GM08714 (cell line): Measurements from ENCODE around the gene ESPNL.

ENCODE experiments used
- H3K4me3 ChIP-seq: fragments of 200-500 bp; sonication (Bioruptor generic); 2 replicates; pipeline ENCODE4 v1.5.1; 2014; ENCODE audit warnings: mild to moderate bottlenecking, low read length, inconsistent platforms
- ZNF274 ChIP-seq: IDR thresholded peaks from 2 replicates; pipeline ENCODE4 v1.6.1; 2012; ENCODE audit warnings: mild to moderate bottlenecking, low read depth, low read length

The ESPNL gene

DNA sequence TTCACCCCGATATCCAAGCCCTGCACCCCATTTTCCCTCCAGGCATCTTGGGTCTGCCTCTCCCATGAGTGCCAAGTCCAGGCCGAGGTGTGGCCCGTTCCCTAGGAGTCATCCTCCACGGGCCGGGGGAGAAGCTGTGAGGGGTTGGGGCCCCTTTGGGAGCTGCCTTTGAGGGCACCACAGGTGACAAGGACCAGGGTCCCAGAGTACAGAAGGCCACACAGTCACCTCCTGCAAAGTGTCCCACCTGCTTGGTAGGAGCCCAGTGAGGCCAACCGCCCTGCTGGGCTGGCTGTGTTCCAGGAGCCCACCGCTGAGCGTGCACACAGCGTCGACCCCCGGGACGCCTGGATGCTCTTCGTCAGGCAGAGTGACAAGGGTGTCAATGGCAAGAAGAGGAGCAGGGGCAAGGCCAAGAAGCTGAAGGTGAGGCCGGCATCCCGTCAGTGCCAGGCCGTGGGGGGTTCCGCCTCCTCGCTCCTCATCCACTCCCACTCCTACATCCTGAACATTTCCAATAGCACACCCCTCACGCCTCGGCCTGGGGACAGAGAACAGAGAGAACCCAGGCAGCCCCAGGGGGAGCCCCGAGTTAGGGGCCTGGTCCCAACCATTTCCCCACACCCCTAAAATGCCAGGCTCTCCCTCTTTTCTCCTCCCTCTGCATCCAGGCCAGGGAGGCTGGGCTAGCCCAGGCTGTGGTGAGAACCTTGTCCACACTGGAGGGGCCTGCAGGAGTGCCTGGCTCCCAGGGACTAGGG lies 61.3 kb downstream of the ESPNL start:
- H3K4me3 ChIP-seq: no peak overlapping the region
- no peak for TF ChIP-seq ZNF274

GRCh38 chr2:238162251-238162845 lies 62.2 kb downstream of the ESPNL start:
- no peak for TF ChIP-seq ZNF274
- H3K4me3 ChIP-seq: no peak overlapping the region

DNA sequence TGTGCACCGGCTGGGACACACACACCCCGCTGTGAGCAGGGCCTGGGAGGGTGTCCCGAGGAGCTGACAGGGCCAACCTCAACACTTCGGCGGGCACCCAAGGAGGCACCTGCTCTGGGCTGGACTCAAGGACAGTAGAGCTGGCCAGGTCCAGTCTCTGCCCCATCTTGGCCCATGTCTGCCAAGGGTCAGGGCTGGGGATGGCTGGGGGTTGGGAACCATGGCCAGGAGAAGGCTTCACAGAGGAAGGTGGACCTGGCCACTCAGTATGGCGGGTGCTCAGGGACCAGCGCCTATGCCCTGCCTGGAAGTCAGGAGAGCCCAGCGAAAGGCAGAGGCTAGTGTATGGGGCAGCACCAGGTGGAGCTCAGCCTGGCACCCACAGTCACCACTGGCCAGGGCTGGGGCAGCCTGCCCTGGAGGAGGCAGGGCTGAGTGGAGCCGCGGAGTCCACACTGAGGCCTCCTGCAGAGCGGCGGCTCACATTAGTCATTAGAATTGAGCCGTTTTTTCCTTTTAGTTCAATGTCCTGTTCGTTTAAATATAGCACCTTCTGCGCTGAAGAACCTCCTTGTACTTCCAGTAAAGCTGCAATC lies 62.8 kb downstream of the ESPNL start:
- TF ChIP-seq ZNF274: no peak
- no peak overlapping the region for H3K4me3 ChIP-seq

DNA sequence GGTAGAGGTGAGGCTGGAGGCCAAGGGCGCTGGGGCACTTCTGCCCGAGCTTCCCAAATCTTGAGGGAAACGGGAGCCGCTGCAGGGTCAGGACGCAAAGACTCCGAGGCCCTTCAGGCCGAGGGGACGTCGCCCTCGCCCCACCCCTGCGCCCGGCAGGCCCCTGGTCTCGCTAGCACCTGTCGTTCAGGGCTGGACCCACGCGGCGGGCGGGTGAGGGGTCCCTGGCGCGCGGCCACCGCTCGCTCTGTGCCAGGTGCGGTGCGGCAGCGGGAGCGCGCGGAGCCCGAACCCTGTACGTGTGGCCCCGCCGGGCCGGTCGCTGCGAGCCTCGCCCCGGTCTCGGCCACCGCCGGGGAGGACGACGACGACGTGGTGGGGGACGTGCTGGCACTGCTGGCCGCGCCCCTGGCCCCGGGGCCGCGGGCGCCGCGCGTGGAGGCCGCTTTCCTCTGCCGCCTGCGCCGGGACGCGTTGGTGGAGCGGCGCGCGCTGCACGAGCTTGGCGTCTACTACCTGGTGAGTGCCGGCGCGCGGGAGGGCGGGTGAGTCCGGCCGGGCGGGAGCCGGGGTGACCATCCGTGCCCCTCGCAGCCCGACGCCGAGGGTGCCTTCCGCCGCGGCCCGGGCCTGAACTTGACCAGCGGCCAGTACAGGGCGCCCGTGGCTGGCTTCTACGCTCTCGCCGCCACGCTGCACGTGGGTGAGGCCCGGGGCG lies 63.5 kb downstream of the ESPNL start:
- TF ChIP-seq ZNF274: no peak
- H3K4me3 ChIP-seq: no peak overlapping the region

- no peak for TF ChIP-seq ZNF274
Measured at GRCh38 chr2:238164906-238165287, 64.8 kb downstream of the ESPNL start.

DNA sequence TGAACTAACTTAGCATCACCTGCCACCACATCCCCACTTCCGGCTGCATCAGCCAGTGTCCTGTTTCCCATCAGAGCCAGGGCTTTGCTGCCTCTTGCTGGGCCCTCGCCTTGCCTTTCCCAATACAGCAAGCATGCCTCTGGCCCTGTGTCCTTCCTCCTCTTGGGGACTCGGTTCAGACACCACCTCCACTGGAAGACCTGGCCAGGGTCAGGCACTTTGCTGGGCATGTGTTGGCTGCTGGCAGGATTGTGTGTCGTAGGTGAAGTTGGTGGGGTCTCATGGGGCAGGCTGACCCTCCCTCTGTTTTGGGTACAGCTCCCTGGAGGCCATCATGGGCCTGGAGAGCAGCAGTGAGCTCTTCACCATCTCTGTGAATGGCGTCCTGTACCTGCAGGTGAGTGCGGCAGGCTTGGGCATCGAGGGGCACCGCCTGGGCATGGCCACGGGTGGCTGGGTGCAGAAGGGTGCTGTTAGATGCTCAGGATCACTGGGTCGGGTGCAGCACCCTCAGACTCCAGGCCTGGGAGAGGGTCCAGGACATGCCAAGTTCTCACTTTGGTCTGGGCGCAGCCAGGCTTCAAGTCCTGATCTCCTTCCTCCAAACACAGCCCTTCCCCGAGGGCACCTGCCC lies 65.3 kb downstream of the ESPNL start:
- TF ChIP-seq ZNF274: no peak
- H3K4me3 ChIP-seq: no peak overlapping the region

More at GRCh38 chr2:238164906-238165287, 64.8 kb downstream of the ESPNL start:
- H3K4me3 ChIP-seq: no peak overlapping the region

DNA sequence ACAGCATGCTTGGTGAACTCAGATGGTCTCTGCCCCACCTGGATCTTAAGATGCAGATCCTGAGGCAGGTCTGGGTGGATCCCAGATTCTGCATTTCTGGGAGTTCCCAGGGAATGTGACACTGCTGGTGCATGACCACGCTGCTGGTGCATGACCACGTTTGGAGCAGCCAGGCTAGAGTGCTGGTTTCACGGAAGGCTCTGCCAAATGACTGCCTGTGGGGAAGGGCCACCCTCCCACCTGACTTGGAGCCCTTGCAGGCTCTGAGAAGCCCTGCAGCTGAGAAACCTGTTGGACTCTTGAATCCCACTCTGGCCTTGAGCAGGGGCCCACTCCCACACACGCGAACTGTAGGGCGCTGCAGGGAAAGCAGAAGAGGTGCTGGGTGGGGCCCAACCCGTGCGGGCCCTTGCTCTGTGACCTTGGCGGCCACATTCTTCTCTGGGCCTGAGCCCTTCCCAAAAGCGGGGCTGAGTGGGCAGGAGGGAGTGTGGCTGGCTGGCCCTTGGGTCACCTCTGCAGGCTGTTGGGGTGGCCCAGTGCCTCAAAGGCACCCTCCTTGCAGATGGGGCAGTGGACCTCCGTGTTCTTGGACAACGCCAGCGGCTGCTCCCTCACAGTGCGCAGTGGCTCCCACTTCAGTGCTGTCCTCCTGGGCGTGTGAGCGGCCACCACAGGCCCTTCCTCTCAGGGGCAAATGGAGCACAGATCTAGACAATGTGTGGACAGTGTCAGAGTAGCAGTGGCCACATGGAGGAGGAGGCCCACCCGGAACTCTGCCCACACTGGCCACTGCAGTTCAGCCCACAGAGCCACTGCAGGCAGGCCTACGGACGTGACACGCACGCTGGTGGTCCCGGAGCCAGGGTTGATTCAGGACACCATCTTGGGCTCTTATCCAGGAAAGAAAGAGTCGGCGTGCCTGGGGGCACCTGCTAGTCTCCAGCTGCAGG lies 66.5 kb downstream of the ESPNL start:
- no peak for TF ChIP-seq ZNF274
- H3K4me3 ChIP-seq: no peak overlapping the region

- no peak for TF ChIP-seq ZNF274
- no peak overlapping the region for H3K4me3 ChIP-seq
Measured at GRCh38 chr2:238167344-238167715, 67.2 kb downstream of the ESPNL start.

- H3K4me3 ChIP-seq: no peak overlapping the region
- TF ChIP-seq ZNF274: no peak
Measured at GRCh38 chr2:238167761-238168160, 67.6 kb downstream of the ESPNL start.

DNA sequence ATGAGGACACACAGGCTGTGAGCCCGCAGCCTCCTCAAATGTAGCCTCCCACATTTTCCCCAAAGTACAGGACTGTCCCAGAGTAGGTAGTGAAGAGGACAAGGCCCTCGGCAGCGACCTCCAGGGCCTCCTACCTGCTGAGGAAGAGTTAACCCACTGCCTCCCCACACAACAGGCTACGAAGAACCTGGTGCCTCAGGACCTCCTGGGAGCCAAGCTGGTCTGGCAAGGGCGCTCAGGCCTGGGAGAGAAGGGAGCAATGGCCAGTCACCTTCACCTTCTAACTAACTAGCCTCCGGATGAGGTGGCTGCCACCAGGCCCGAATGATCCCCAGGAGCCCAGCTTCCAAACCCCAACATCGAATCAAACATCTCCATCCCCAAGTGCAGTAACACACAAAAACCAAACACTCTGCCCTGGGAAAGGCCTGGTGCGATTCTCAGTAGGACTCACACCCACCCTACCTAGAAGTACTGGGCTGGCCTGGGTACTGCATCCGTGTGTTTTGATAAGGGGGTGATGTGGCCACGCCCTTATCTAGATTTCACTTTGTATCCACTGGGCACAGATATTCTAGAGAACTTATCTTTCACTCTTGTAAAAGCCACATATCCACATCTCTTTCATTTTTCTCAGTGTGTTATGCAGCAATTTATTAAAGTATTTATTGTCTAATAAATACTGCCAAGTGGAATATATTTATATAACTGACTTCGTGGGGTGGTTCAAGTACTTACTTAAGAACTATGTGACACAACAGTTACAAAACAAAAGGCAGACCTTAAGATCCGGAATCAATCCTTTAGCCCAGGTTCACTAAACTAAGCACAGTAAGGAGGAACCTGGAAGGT lies 68.3 kb downstream of the ESPNL start:
- TF ChIP-seq ZNF274: no peak

GRCh38 chr2:238169048-238169707 lies 69.0 kb downstream of the ESPNL start:
- no peak overlapping the region for H3K4me3 ChIP-seq

More for the DNA sequence above, 68.3 kb downstream of the ESPNL start:
- no peak overlapping the region for H3K4me3 ChIP-seq

More at GRCh38 chr2:238169048-238169707, 69.0 kb downstream of the ESPNL start:
- no peak for TF ChIP-seq ZNF274
